Astrocyte (in vitro differentiated cells and primary cell): Measurements from ENCODE around the gene SORBS2. TPM values are rescaled to one million over a fixed set of nuclear protein-coding genes. Genes with fewer than 3 reads are reported as not detected.

Source experiments
- DNase-seq: peaks from one replicate; pipeline ENCODE4 v3.0.0-alpha.2; 2010; ENCODE audit warnings: low read depth
- FAIRE-seq: peaks from 2 replicates; lab custom pipeline; 2011; peaks lifted over from hg19 to GRCh38; lab: Jason Lieb, UNC
- H2AFZ ChIP-seq: 2 replicates; pipeline ENCODE4 v1.6.0; 2012; ENCODE audit warnings: low read depth, low read length, inconsistent platforms
- H3K27ac ChIP-seq: 2 replicates; pipeline ENCODE4 v1.5.1; 2011; ENCODE audit warnings: low read depth, low read length, inconsistent platforms
- H3K27me3 ChIP-seq: 2 replicates; pipeline ENCODE4 v1.6.0; 2011; ENCODE audit warnings: low read length, inconsistent platforms; ENCODE audit not compliant: insufficient read depth
- H3K36me3 ChIP-seq: 2 replicates; pipeline ENCODE4 v1.5.1; 2011; ENCODE audit warnings: low read length, inconsistent platforms; ENCODE audit not compliant: insufficient read depth
- H3K4me1 ChIP-seq: 2 replicates; pipeline ENCODE4 v1.5.1; 2011; ENCODE audit warnings: low read length, inconsistent platforms; ENCODE audit not compliant: insufficient read depth
- H3K4me2 ChIP-seq: 2 replicates; pipeline ENCODE4 v1.6.0; 2012; ENCODE audit warnings: low read length, inconsistent platforms
- H3K4me3 ChIP-seq: 2 replicates; pipeline ENCODE4 v1.5.1; 2011; ENCODE audit warnings: low read depth, mild to moderate bottlenecking, low read length, inconsistent platforms; ENCODE audit not compliant: insufficient read depth
- H3K79me2 ChIP-seq: 2 replicates; pipeline ENCODE4 v1.6.0; 2012; ENCODE audit warnings: mild to moderate bottlenecking, low read length, inconsistent platforms; ENCODE audit not compliant: insufficient read depth
- H3K9ac ChIP-seq: 2 replicates; pipeline ENCODE4 v1.6.0; 2012; ENCODE audit warnings: mild to moderate bottlenecking, low read length, inconsistent platforms
- H3K9me3 ChIP-seq: 2 replicates; pipeline ENCODE4 v1.5.1; 2012; ENCODE audit warnings: low read depth, mild to moderate bottlenecking, low read length, inconsistent platforms; ENCODE audit not compliant: insufficient read depth
- H4K20me1 ChIP-seq: 2 replicates; pipeline ENCODE4 v1.6.0; 2012; ENCODE audit warnings: low read length, inconsistent platforms; ENCODE audit not compliant: insufficient read depth
- H3K27ac Mint-ChIP-seq: one replicate; pipeline ENCODE4 v1.8.0; 2021; ENCODE audit warnings: mild to moderate bottlenecking, mixed read lengths; ENCODE audit not compliant: unreplicated experiment
- H3K27me3 Mint-ChIP-seq: one replicate; pipeline ENCODE4 v1.8.0; 2021; ENCODE audit warnings: low read depth, mixed read lengths; ENCODE audit not compliant: unreplicated experiment
- H3K36me3 Mint-ChIP-seq: one replicate; pipeline ENCODE4 v1.8.0; 2021; ENCODE audit warnings: low read depth, mixed read lengths; ENCODE audit not compliant: unreplicated experiment
- H3K4me1 Mint-ChIP-seq: one replicate; pipeline ENCODE4 v1.8.0; 2021; ENCODE audit warnings: low read depth, mixed read lengths; ENCODE audit not compliant: unreplicated experiment
- H3K4me3 Mint-ChIP-seq: one replicate; pipeline ENCODE4 v1.8.0; 2021; ENCODE audit warnings: mild to moderate bottlenecking, moderate library complexity, mixed read lengths; ENCODE audit not compliant: unreplicated experiment
- H3K9me3 Mint-ChIP-seq: one replicate; pipeline ENCODE4 v1.8.0; 2021; ENCODE audit warnings: mild to moderate bottlenecking, mixed read lengths; ENCODE audit not compliant: unreplicated experiment
- EZH2 ChIP-seq: IDR thresholded peaks from 2 replicates; pipeline ENCODE4 v1.6.1; 2012; ENCODE audit warnings: mild to moderate bottlenecking, low read length, inconsistent platforms; ENCODE audit not compliant: insufficient read depth
- total RNA-seq: library from RNA; stranded (reverse); gene quantifications from 2 replicates; pipeline ENCODE4 v1.2.1, GENCODE V29; 2021
- TF ChIP-seq, protein P1 (sequence below): IDR thresholded peaks from 2 replicates; pipeline ENCODE4 v1.5.1; 2011; ENCODE audit warnings: low read depth, mild to moderate bottlenecking, inconsistent platforms, low read length, moderate library complexity; ENCODE audit not compliant: insufficient read depth

The SORBS2 gene
- total RNA-seq, 1 donor from 2014 or later, result 97.4 TPM

DNA sequence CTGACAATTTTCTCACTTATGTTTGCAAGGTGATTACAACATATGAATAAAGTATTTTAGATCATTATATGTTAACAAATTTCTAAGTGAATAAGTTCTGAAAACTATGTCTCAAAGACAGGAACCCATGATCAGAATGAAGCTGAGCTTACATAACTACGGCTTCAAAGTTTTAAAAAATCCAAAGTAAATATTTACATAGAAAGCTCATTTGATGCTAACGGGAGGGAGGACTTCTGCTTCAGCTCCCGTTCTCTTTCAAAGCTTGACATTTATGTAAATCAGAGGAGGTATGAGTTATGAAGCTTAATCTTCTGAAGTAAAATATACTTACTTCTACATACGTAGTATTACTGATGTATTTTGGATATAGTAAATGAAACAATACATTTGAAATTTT lies 203.8 kb downstream of the SORBS2 start:
- no peak overlapping the region for H3K4me3 ChIP-seq
- peaks cover 3% of the 10 kb centered on the region for H3K36me3 Mint-ChIP-seq
- H3K36me3 ChIP-seq, result peaks cover 8% of the 10 kb centered on the region
- no peaks in the 10 kb centered on the region for H3K79me2 ChIP-seq
- TF ChIP-seq, protein P1, sequence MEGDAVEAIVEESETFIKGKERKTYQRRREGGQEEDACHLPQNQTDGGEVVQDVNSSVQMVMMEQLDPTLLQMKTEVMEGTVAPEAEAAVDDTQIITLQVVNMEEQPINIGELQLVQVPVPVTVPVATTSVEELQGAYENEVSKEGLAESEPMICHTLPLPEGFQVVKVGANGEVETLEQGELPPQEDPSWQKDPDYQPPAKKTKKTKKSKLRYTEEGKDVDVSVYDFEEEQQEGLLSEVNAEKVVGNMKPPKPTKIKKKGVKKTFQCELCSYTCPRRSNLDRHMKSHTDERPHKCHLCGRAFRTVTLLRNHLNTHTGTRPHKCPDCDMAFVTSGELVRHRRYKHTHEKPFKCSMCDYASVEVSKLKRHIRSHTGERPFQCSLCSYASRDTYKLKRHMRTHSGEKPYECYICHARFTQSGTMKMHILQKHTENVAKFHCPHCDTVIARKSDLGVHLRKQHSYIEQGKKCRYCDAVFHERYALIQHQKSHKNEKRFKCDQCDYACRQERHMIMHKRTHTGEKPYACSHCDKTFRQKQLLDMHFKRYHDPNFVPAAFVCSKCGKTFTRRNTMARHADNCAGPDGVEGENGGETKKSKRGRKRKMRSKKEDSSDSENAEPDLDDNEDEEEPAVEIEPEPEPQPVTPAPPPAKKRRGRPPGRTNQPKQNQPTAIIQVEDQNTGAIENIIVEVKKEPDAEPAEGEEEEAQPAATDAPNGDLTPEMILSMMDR, result no peak
- TF ChIP-seq EZH2, result no peak
- H3K4me1 Mint-ChIP-seq, result no peaks in the 10 kb centered on the region
- no peak overlapping the region for H3K27ac Mint-ChIP-seq
- H2AFZ ChIP-seq, result no peak overlapping the region
- no peak overlapping the region for H3K4me2 ChIP-seq
- H3K27ac ChIP-seq, result no peak overlapping the region
- H3K9ac ChIP-seq, result no peak overlapping the region
- H4K20me1 ChIP-seq, result no peaks in the 10 kb centered on the region
- no peak for FAIRE-seq
- H3K4me1 ChIP-seq, result no peaks in the 10 kb centered on the region
- no peaks in the 10 kb centered on the region for H3K9me3 ChIP-seq
- no peak overlapping the region for H3K4me3 Mint-ChIP-seq
- no peaks in the 10 kb centered on the region for H3K9me3 Mint-ChIP-seq
- no peaks in the 10 kb centered on the region for H3K27me3 ChIP-seq
- H3K27me3 Mint-ChIP-seq, result no peaks in the 10 kb centered on the region
- no peak for DNase-seq

DNA sequence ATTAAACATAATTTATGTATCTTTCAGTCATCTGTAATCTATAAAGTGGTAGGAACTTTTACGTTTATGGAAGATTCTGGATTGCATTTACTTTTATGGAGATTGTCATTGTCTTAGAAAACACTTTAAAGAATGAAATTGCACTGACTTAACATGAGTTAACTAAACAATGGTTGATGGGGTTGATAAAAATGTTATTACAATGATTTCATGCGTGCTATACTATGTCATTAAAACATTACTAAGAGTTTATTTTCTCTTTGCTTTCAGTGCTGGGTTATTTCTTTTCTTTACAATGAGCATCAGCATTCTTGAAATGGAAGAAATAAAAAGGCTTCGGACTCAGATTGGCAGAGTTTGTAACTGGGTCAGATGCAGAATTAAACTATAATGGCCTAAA lies 209.6 kb downstream of the SORBS2 start:
- no peak overlapping the region for H3K9ac ChIP-seq
- no peaks in the 10 kb centered on the region for H3K79me2 ChIP-seq
- H3K4me3 ChIP-seq, result no peak overlapping the region
- no peak for FAIRE-seq
- no peak for DNase-seq
- H2AFZ ChIP-seq, result no peak overlapping the region
- no peaks in the 10 kb centered on the region for H3K27me3 ChIP-seq
- Mint-ChIP-seq H3K27me3 (no peaks in the 10 kb centered on the region), H3K4me1 (no peaks in the 10 kb centered on the region), H3K36me3 (no peaks in the 10 kb centered on the region), H3K9me3 (no peaks in the 10 kb centered on the region), H3K27ac (no peak overlapping the region), H3K4me3 (no peak overlapping the region)
- H3K36me3 ChIP-seq, result no peaks in the 10 kb centered on the region
- H4K20me1 ChIP-seq, result no peaks in the 10 kb centered on the region
- no peaks in the 10 kb centered on the region for H3K4me1 ChIP-seq
- TF ChIP-seq EZH2, result no peak
- TF ChIP-seq, protein P1, result no peak
- H3K27ac ChIP-seq, result no peak overlapping the region
- no peaks in the 10 kb centered on the region for H3K9me3 ChIP-seq
- H3K4me2 ChIP-seq, result no peak overlapping the region

DNA sequence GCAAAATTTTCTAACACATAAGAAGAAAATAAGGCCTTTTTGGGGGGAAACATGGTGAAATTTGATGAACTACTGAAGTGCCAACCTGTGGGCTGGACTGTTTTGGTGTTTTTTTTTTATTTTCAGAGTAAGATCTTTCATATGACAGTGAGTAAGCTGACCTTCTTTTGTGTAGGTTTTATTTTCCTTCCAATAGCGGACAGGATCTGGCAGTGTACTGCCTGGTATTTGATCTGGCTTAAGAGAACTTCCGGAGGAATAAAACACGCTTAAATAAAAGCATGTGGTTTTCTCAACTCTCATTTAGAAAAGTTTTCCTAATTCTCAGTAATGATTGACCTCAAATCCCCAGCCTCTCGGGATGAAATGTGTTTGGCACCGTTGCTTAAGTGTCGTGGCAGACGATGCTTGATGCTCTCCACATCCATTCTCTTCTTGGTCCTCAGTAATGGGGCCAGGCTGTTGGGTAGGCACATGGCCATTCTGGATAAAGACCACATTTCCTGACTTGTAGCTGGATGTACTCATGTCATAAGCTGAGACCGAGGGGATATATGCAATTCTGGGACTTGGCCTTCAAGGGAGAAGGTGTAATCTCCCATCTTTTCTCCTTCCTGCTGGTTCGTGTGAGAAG lies 211.1 kb downstream of the SORBS2 start:
- no peak for TF ChIP-seq EZH2
- TF ChIP-seq, protein P1, result no peak
- H3K9me3 ChIP-seq, result no peaks in the 10 kb centered on the region
- H4K20me1 ChIP-seq, result no peaks in the 10 kb centered on the region
- H3K9me3 Mint-ChIP-seq, result no peaks in the 10 kb centered on the region
- no peaks in the 10 kb centered on the region for H3K79me2 ChIP-seq
- H2AFZ ChIP-seq, result no peak overlapping the region
- H3K27ac Mint-ChIP-seq, result no peak overlapping the region
- FAIRE-seq, result no peak
- no peaks in the 10 kb centered on the region for H3K36me3 Mint-ChIP-seq
- H3K4me1 ChIP-seq, result no peaks in the 10 kb centered on the region
- H3K4me1 Mint-ChIP-seq, result no peaks in the 10 kb centered on the region
- no peak overlapping the region for H3K4me3 Mint-ChIP-seq
- H3K4me3 ChIP-seq, result no peak overlapping the region
- no peak for DNase-seq
- no peaks in the 10 kb centered on the region for H3K27me3 Mint-ChIP-seq
- H3K36me3 ChIP-seq, result no peaks in the 10 kb centered on the region
- no peak overlapping the region for H3K9ac ChIP-seq
- no peak overlapping the region for H3K4me2 ChIP-seq
- no peaks in the 10 kb centered on the region for H3K27me3 ChIP-seq
- H3K27ac ChIP-seq, result no peak overlapping the region
